ENCODE results near the gene MTMR10.

- no peak for TF ChIP-seq POLR2A (IDR thresholded peaks at IDR 0.05)
- no peak for TF ChIP-seq CTCF (IDR thresholded peaks at IDR 0.05)
Measured at GRCh38 chr15:30990036-30990435, 1.4 kb downstream of the MTMR10 start.
